Fibroblast of lung (primary cell): Measurements from ENCODE around the gene SUV39H1. TPM values are rescaled to one million over a fixed set of nuclear protein-coding genes. Genes with fewer than 3 reads are reported as not detected.

Experiments
- DNase-seq, 2 donors: peaks; one replicate each; pipeline versions ENCODE4 v3.0.0 to v3.0.0-alpha.2; 2010; ENCODE audit warnings: low read depth in 2 of 2
- H2AFZ ChIP-seq: 2 replicates; pipeline ENCODE4 v1.5.1; 2012; ENCODE audit warnings: low read length, control low read depth, inconsistent platforms
- H3K27ac ChIP-seq: 2 replicates; pipeline ENCODE4 v1.5.1; 2011; ENCODE audit warnings: low read length, control low read depth; ENCODE audit not compliant: insufficient read depth
- H3K27me3 ChIP-seq: 2 replicates; pipeline ENCODE4 v1.5.1; 2011; ENCODE audit warnings: mild to moderate bottlenecking, low read length; ENCODE audit not compliant: control insufficient read depth, insufficient read depth
- H3K36me3 ChIP-seq: 2 replicates; pipeline ENCODE4 v1.5.1; 2011; ENCODE audit warnings: low read length; ENCODE audit not compliant: control insufficient read depth, insufficient read depth
- H3K4me1 ChIP-seq: 2 replicates; pipeline ENCODE4 v1.5.1; 2011; ENCODE audit warnings: low read length; ENCODE audit not compliant: control insufficient read depth, insufficient read depth; ENCODE audit errors: extremely low read depth
- H3K4me2 ChIP-seq: 2 replicates; pipeline ENCODE4 v1.5.1; 2011; ENCODE audit warnings: low read length, control low read depth; ENCODE audit not compliant: insufficient read depth; ENCODE audit errors: extremely low read depth
- H3K4me3 ChIP-seq, 4 experiments: fragments of 200-600 bp in 1 of 4; sonication (generic) in 1 of 4; replicated peaks in 1 of 4; 2 replicates each; pipeline ENCODE4 v1.5.1; 2011 to 2016; ENCODE audit warnings: low read length in 4 of 4, low read depth in 3 of 4, mild to moderate bottlenecking in 3 of 4, control low read depth in 2 of 4, inconsistent platforms in 1 of 4, mixed read lengths in 1 of 4; ENCODE audit not compliant: insufficient read depth in 1 of 4; ENCODE audit errors: control extremely low read depth in 1 of 4
- H3K79me2 ChIP-seq: 2 replicates; pipeline ENCODE4 v1.5.1; 2012; ENCODE audit warnings: mild to moderate bottlenecking, low read length, inconsistent platforms; ENCODE audit not compliant: control insufficient read depth, insufficient read depth
- H3K9ac ChIP-seq: 2 replicates; pipeline ENCODE4 v1.5.1; 2011; ENCODE audit warnings: mild to moderate bottlenecking, low read length, control low read depth; ENCODE audit not compliant: insufficient read depth
- H3K9me3 ChIP-seq: 2 replicates; pipeline ENCODE4 v1.5.1; 2012; ENCODE audit warnings: low read depth, low read length; ENCODE audit not compliant: control insufficient read depth, insufficient read depth
- H4K20me1 ChIP-seq: 2 replicates; pipeline ENCODE4 v1.5.1; 2011; ENCODE audit warnings: low read length; ENCODE audit not compliant: control insufficient read depth, insufficient read depth; ENCODE audit errors: extremely low read depth
- CTCF ChIP-seq, 2 donors: IDR thresholded peaks in 1 of 2; conservative IDR thresholded peaks in 1 of 2; 1 replicate in 1 of 2; 2 replicates in 1 of 2; pipeline ENCODE4 v1.5.1; 2011 to 2012; ENCODE audit warnings: low read length in 2 of 2, control low read depth in 1 of 2, inconsistent platforms in 1 of 2, low read depth in 1 of 2, mild to moderate bottlenecking in 1 of 2
- EZH2 ChIP-seq: IDR thresholded peaks from 2 replicates; pipeline ENCODE4 v1.5.1; 2012; ENCODE audit warnings: low read length, control low read depth, mild to moderate bottlenecking; ENCODE audit errors: missing control alignments
- polyA plus RNA-seq, 2 donors: library from polyadenylated mRNA; depleted of rRNA in 1 of 2; stranded (reverse) in 1 of 2; unstranded in 1 of 2; fragments of >200 nt; gene quantifications; 2 replicates each; pipeline ENCODE4 v1.2.1, GENCODE V29; 2011 to 2012; ENCODE audit warnings: missing spikeins in 1 of 2
- total RNA-seq: library from RNA; depleted of rRNA; stranded (reverse); fragments of >200 nt; gene quantifications from 2 replicates; pipeline ENCODE4 v1.2.1, GENCODE V29; 2014

Gene SUV39H1
- total and polyA plus RNA-seq, 2 donors (not counting 1 experiment from before 2014, with no cell fraction given): 1.5 to 2.8 TPM

- peaks cover 2% of the 10 kb centered on the region for H3K36me3 ChIP-seq
- H3K27me3 ChIP-seq: no peaks in the 10 kb centered on the region
- DNase-seq: no peak
- no peak overlapping the region for H3K9ac ChIP-seq
- H3K4me3 ChIP-seq: no peak overlapping the region
- no peaks in the 10 kb centered on the region for H3K9me3 ChIP-seq
- no peak overlapping the region for H2AFZ ChIP-seq
- TF ChIP-seq EZH2: no peak
- TF ChIP-seq CTCF (conservative IDR thresholded peaks at IDR 0.05 in 1 of 2, IDR thresholded peaks at IDR 0.05 in 1 of 2; ENCODE audit: low read depth in 1 of 2, low read length in 2 of 2): no peak
- no peak overlapping the region for H3K27ac ChIP-seq
- H4K20me1 ChIP-seq: no peaks in the 10 kb centered on the region
- peaks cover 6% of the 10 kb centered on the region for H3K79me2 ChIP-seq
- no peak overlapping the region for H3K4me2 ChIP-seq
- peaks cover 2% of the 10 kb centered on the region for H3K4me1 ChIP-seq
Observed at GRCh38 chrX:48700246-48700645, 3.7 kb downstream of the SUV39H1 start.

GRCh38 chrX:48700951-48701653 is 4.6 kb downstream of the SUV39H1 start:
- H3K9ac ChIP-seq: no peak overlapping the region
- H3K4me1 ChIP-seq: no peaks in the 10 kb centered on the region
- H3K4me2 ChIP-seq: no peak overlapping the region
- H3K79me2 ChIP-seq: peaks cover 6% of the 10 kb centered on the region
- H3K4me3 ChIP-seq: no peak overlapping the region
- DNase-seq: peak in 1 of 2 donors; percentile 29
- TF ChIP-seq EZH2 (no peak), CTCF (conservative IDR thresholded peaks at IDR 0.05 in 1 of 2, IDR thresholded peaks at IDR 0.05 in 1 of 2; ENCODE audit: low read depth in 1 of 2, low read length in 2 of 2) (no peak)
- no peaks in the 10 kb centered on the region for H4K20me1 ChIP-seq
- peaks cover 2% of the 10 kb centered on the region for H3K36me3 ChIP-seq
- no peak overlapping the region for H2AFZ ChIP-seq
- H3K27me3 ChIP-seq: no peaks in the 10 kb centered on the region
- no peak overlapping the region for H3K27ac ChIP-seq
- H3K9me3 ChIP-seq: no peaks in the 10 kb centered on the region

GRCh38 chrX:48702032-48702431 is 5.5 kb downstream of the SUV39H1 start:
- H3K4me3 ChIP-seq: no peak overlapping the region
- no peaks in the 10 kb centered on the region for H3K27me3 ChIP-seq
- no peak overlapping the region for H3K4me2 ChIP-seq
- no peak for TF ChIP-seq CTCF (conservative IDR thresholded peaks at IDR 0.05 in 1 of 2, IDR thresholded peaks at IDR 0.05 in 1 of 2; ENCODE audit: low read depth in 1 of 2, low read length in 2 of 2)
- TF ChIP-seq EZH2: no peak
- H3K4me1 ChIP-seq: no peaks in the 10 kb centered on the region
- H3K27ac ChIP-seq: no peak overlapping the region
- H3K36me3 ChIP-seq: peaks cover 2% of the 10 kb centered on the region
- no peak overlapping the region for H2AFZ ChIP-seq
- peaks cover 6% of the 10 kb centered on the region for H3K79me2 ChIP-seq
- no peak for DNase-seq
- H4K20me1 ChIP-seq: no peaks in the 10 kb centered on the region
- no peak overlapping the region for H3K9ac ChIP-seq
- H3K9me3 ChIP-seq: no peaks in the 10 kb centered on the region
